ENCODE results near the gene PLXNA2.

Gene PLXNA2

DNA sequence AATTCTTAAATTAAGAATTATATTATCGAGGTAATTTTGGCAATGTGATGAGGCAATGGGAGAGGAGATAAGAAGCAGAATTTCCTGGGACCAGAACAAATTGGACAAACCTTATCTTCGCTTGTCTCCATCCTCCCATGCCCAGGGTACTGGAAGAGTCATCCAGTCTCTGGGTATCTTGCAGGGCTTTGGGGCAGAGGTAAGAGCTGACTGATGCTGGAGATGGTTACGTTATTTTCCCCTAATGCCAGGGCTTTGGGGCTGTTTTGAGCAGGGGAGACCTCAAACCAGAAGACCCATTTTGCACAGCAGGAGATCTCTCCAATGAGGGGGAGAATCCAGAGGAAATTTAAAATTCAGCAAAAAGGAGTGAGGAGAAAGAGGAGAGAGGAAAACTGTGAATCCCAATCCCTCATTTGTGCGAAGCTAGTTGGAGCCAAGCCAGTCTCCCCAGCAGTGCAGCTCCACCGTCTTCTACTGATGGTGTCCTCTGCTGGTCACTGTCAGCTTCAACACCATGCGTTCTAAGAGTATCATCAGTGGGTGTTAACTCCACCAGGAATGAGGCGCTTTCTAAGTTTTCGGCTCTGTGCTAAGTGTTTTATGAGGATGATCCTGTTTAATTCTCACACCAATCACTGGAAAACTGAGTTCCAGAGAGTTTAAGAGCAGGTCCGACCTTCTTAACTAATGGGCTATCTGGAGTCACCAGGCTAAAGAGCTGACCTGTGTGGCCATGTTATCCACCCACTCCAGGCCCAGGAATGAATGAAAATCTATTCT lies 246.5 kb downstream of the PLXNA2 start:
- peak; percentile 38 for DNase-seq (ENCODE audit: insufficient read length, low spot score)
- peak; percentile 93 for FAIRE-seq
- TF ChIP-seq POU2F2 (IDR thresholded peaks at IDR 0.05; ENCODE audit: low read depth, low read length), result no peak
- no peak for TF ChIP-seq POLR2A (IDR thresholded peaks at IDR 0.05; ENCODE audit: low read depth, low read length)
- no peak for TF ChIP-seq TAF1 (IDR thresholded peaks at IDR 0.05; ENCODE audit: low read depth, low read length)
- no peak for TF ChIP-seq SPI1 (IDR thresholded peaks at IDR 0.05; ENCODE audit: low read depth, low read length)
- TF ChIP-seq PAX5 (IDR thresholded peaks at IDR 0.05; ENCODE audit: insufficient read depth, low read length, severe bottlenecking), result no peak
- no peak for TF ChIP-seq POLR2AphosphoS5 (IDR thresholded peaks at IDR 0.05; ENCODE audit: low read depth, low read length)

DNA sequence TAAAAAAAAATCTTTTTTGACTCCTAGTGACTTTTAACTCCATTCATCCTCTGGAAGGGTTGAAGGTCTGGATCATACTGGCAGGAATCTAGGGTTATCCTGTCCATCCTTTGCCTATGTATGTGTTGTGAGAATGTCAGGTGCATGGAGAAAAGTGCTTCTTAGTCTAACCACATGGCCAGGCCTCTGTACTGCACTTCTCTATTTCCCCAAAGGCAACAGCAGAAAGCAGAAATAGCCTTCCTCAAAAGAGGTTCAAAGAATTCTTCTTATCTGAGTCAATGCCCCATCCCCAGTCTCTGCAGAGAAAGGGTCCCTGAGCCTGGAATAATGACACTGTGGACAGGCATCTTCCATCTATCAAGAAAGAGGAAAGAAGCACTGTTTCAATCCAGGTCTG lies 247.5 kb downstream of the PLXNA2 start:
- no peak for FAIRE-seq
- TF ChIP-seq SPI1 (IDR thresholded peaks at IDR 0.05; ENCODE audit: low read depth, low read length), result no peak
- no peak for TF ChIP-seq POU2F2 (IDR thresholded peaks at IDR 0.05; ENCODE audit: low read depth, low read length)
- TF ChIP-seq POLR2A (IDR thresholded peaks at IDR 0.05; ENCODE audit: low read depth, low read length), result no peak
- TF ChIP-seq PAX5 (IDR thresholded peaks at IDR 0.05; ENCODE audit: insufficient read depth, low read length, severe bottlenecking), result no peak
- no peak for TF ChIP-seq TAF1 (IDR thresholded peaks at IDR 0.05; ENCODE audit: low read depth, low read length)
- no peak for TF ChIP-seq POLR2AphosphoS5 (IDR thresholded peaks at IDR 0.05; ENCODE audit: low read depth, low read length)
- no peak for DNase-seq (ENCODE audit: insufficient read length, low spot score)

DNA sequence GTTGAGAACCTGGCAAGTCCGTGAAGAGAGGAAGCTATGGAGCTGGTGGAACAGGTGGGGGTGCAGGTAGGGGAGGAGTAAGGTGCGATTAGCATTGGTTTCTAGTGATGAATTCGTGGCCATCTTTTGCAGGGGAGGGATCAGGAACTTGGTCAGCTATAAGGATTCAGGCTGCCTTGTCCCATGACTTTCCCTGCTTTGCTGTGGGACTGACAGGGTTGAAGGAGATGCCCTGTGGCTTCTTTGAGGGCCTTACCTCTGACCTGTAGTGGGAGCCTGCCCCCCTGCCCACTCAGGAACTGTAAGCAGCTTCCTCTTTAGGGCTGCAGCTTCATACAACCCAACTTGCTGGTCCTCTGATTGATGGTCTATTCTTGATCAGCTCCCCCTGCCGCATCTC lies 248.6 kb downstream of the PLXNA2 start:
- TF ChIP-seq POLR2A (IDR thresholded peaks at IDR 0.05; ENCODE audit: low read depth, low read length) (no peak), POLR2AphosphoS5 (IDR thresholded peaks at IDR 0.05; ENCODE audit: low read depth, low read length) (no peak), PAX5 (IDR thresholded peaks at IDR 0.05; ENCODE audit: insufficient read depth, low read length, severe bottlenecking) (no peak), TAF1 (IDR thresholded peaks at IDR 0.05; ENCODE audit: low read depth, low read length) (no peak), SPI1 (IDR thresholded peaks at IDR 0.05; ENCODE audit: low read depth, low read length) (no peak), POU2F2 (IDR thresholded peaks at IDR 0.05; ENCODE audit: low read depth, low read length) (no peak)
- no peak for DNase-seq (ENCODE audit: insufficient read length, low spot score)
- FAIRE-seq, result no peak

DNA sequence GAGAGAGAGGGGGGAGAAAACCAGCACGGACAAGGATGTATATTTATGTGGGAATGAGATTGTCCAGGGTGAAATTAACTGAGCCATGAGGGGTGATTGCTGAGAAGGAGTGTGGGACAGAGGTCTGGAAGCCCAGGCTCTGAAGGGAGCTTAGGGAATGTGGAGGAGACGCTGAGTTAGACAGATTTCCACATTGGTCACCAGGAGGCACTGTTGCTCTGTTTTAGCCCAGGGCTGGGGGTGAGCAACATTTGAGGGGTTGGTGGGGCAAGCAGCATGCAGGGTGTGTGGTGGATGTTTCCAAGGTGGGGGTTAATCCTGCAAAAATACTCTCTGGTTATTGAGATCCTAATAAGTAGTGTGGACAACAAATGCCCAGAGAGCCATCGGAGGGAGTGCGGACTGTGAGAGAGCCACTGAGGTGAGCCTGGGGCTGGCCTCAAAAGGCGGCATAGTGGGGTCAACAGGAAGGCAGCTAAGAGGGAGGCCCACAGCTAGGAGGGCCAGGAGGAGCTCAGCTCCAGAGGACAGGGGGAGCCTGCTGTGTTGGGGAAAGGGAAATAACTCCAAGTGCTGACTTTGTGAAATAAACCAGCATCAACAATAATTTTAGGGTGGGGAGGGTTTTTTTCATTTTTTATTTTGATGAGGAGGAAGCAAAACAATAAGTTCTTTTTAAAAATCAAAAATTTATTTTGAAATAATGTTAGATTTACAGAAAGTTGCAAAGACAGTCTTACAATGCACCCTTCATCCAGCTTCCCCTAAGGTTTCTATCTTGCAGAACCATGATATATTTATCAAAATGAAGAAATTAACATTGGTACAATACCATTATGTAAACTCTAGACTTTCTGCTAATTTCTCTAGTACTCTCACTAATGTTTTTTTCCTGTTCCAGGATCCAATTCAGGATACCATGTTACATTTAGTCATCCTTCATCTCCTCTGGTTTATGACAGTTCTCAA lies 250.4 kb downstream of the PLXNA2 start:
- FAIRE-seq (no peak), DNase-seq (ENCODE audit: insufficient read length, low spot score) (no peak)
- TF ChIP-seq POU2F2 (IDR thresholded peaks at IDR 0.05; ENCODE audit: low read depth, low read length) (no peak), POLR2A (IDR thresholded peaks at IDR 0.05; ENCODE audit: low read depth, low read length) (no peak), PAX5 (IDR thresholded peaks at IDR 0.05; ENCODE audit: insufficient read depth, low read length, severe bottlenecking) (no peak)

DNA sequence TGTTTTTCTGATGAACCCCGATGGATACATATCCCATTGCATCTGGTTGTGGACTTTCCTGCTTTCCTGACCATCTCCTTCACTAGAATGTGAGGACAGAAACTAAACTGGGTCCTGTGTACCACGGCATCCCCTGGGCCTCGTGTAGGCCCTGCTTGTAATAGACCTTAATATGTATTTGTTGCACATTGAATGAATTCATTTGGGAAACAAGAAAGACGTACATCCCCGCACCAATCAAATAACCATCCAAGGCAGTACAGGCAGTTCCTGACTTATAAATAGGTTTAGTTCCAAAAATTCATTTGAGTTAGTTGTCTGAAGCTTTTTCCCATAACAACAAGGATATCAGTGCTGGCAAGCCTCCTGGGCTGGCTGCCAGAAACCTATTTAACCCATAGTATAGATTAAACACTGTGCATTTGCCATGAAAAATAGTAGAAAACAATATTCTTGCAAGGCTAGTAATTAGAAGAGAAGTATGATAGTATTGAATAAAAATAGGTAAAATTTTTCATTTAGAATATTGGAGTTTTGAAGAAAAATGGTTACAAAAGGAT lies 251.4 kb downstream of the PLXNA2 start:
- FAIRE-seq, result no peak
- DNase-seq (ENCODE audit: insufficient read length, low spot score), result no peak
- TF ChIP-seq POLR2A (IDR thresholded peaks at IDR 0.05; ENCODE audit: low read depth, low read length), result no peak
- no peak for TF ChIP-seq SPI1 (IDR thresholded peaks at IDR 0.05; ENCODE audit: low read depth, low read length)
- TF ChIP-seq POLR2AphosphoS5 (IDR thresholded peaks at IDR 0.05; ENCODE audit: low read depth, low read length), result no peak
- TF ChIP-seq PAX5 (IDR thresholded peaks at IDR 0.05; ENCODE audit: insufficient read depth, low read length, severe bottlenecking), result no peak
- no peak for TF ChIP-seq POU2F2 (IDR thresholded peaks at IDR 0.05; ENCODE audit: low read depth, low read length)

DNA sequence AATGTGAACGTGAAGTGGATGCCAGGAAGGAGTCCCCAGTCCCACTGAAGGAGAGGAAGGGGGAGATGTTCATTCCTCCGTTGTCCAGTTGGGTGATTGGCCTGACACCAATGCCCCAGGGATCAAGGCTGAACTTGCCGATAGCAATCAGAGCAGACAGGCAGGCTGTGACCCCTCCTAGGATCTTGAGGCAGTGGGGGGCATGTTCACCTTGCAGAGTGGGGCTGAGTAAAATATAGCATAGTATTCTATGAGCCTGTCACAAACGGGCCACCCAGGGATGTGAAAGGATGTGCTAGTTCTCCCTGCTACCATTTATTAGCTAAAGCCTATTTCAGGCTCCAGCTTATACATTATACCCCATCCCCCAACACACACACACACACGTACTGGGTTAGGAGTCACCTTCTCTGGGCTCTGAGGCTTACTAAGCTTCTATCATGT lies 252.6 kb downstream of the PLXNA2 start:
- TF ChIP-seq PAX5 (IDR thresholded peaks at IDR 0.05; ENCODE audit: insufficient read depth, low read length, severe bottlenecking) (no peak), POLR2A (IDR thresholded peaks at IDR 0.05; ENCODE audit: low read depth, low read length) (no peak), TAF1 (IDR thresholded peaks at IDR 0.05; ENCODE audit: low read depth, low read length) (no peak)
- no peak for FAIRE-seq

DNA sequence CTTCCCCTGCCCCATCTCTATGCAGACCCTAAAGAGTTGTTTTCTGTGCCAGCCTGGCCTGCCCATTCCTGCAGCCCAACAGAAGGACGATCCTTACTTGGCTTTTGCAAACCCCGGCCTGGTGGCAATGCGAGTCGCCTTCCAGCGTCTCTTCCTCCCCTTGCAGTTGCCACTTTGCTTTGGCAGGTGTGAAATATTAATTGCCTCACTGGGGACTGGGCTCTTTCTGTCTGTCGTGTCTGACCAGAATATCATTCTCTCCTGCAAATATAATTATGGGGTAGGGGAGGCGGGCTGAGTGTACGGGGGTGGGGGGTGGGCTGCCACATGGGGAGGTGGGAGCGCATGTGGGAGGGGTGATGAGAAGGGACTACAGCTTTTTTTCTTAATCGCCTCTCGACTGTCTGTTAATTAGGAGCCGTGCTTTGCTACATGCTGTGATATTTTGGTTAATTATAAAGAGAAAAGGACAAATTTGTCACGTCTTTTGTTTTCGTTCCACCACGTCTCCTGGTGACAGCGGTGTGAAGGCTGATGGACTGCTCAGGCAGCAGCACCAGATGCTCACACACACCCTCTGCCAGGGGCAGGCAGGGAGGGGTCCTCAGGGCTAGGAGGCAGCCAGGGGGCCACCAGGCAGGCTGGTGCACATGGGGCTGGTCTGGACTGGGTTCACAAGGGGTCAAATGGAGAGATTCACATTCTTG lies 253.2 kb downstream of the PLXNA2 start:
- no peak for FAIRE-seq
- DNase-seq (ENCODE audit: insufficient read length, low spot score), result no peak

More for the DNA sequence above, 252.6 kb downstream of the PLXNA2 start:
- DNase-seq (ENCODE audit: insufficient read length, low spot score), result no peak

DNA sequence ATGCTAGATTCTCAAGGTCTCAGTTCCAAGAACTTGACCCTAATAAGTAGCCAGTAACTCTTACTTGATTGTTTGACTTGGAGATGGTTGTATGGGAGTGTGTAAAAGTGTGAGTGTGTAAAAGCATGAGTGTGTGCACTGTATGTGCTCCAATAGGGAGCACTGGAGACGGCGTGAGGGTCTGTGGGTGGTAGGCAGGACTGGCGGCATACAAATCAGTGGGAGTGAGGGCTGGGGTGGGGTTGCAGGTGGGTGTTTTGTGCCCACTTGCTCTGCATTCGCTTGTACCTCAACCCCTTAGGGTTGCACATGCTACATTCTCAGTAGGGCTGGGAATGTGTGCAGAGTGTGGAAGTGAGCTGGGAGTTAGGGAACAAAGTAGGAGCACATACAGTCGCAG lies 253.7 kb downstream of the PLXNA2 start:
- FAIRE-seq (no peak), DNase-seq (ENCODE audit: insufficient read length, low spot score) (no peak)
- TF ChIP-seq POU2F2 (IDR thresholded peaks at IDR 0.05; ENCODE audit: low read depth, low read length), result no peak
- no peak for TF ChIP-seq SPI1 (IDR thresholded peaks at IDR 0.05; ENCODE audit: low read depth, low read length)
- TF ChIP-seq POLR2A (IDR thresholded peaks at IDR 0.05; ENCODE audit: low read depth, low read length), result no peak
- no peak for TF ChIP-seq POLR2AphosphoS5 (IDR thresholded peaks at IDR 0.05; ENCODE audit: low read depth, low read length)
- no peak for TF ChIP-seq PAX5 (IDR thresholded peaks at IDR 0.05; ENCODE audit: insufficient read depth, low read length, severe bottlenecking)
- TF ChIP-seq TAF1 (IDR thresholded peaks at IDR 0.05; ENCODE audit: low read depth, low read length), result no peak

More for the DNA sequence above, 253.2 kb downstream of the PLXNA2 start:
- TF ChIP-seq PAX5 (IDR thresholded peaks at IDR 0.05; ENCODE audit: insufficient read depth, low read length, severe bottlenecking) (no peak), POU2F2 (IDR thresholded peaks at IDR 0.05; ENCODE audit: low read depth, low read length) (no peak), SPI1 (IDR thresholded peaks at IDR 0.05; ENCODE audit: low read depth, low read length) (no peak), TAF1 (IDR thresholded peaks at IDR 0.05; ENCODE audit: low read depth, low read length) (no peak), POLR2A (IDR thresholded peaks at IDR 0.05; ENCODE audit: low read depth, low read length) (no peak), POLR2AphosphoS5 (IDR thresholded peaks at IDR 0.05; ENCODE audit: low read depth, low read length) (no peak)

Measured in GM12891 (cell line).